NCI-H1694 (cell line): ENCODE results near the gene RBM10.

Experiments
- DNase-seq: peaks from one replicate; lab custom pipeline; 2025; lab: John Stamatoyannopoulos, UW

RBM10 gene

GRCh38 chrX:47175588-47175980, 30.6 kb downstream of the RBM10 start:
- DNase-seq = no peak

GRCh38 chrX:47176101-47176740, 31.2 kb downstream of the RBM10 start:
- no peak for DNase-seq

- no peak for DNase-seq
These were observed 32.1 kb downstream of the RBM10 start for GRCh38 chrX:47177079-47177478.

- no peak for DNase-seq
These were observed 33.3 kb downstream of the RBM10 start for GRCh38 chrX:47178337-47178736.

DNA sequence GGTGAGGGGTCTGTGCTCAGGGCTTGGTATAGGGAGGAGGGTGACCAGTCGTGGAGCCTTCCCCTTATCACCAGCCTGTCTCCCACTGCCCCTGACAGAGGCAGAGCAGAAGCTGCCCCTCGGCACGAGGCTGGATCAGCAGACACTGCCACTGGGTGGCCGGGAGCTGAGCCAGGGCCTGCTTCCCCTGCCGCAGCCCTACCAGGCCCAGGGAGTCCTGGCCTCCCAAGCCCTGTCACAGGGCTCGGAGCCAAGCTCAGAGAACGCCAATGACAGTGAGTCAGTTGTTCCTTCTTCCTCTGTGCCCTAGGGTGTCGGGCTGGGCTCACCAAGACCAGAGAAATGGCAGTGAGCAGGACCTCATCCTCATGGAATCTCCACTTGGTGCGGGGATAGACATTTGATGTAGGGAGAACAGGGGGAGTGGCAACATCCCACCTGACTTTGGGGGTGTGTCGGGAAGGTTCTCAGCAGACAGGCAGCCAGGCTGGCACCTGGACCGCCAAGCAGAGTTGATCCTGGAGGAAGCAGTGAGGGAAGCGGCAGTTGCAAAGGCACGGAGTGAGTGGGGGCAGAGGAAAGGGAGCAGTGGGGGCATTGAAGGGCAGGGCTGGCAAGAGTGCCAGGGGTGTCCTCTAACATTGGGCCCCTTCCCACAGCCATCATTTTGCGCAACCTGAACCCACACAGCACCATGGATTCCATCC, 34.4 kb downstream of the RBM10 start:
- no peak for DNase-seq

DNA sequence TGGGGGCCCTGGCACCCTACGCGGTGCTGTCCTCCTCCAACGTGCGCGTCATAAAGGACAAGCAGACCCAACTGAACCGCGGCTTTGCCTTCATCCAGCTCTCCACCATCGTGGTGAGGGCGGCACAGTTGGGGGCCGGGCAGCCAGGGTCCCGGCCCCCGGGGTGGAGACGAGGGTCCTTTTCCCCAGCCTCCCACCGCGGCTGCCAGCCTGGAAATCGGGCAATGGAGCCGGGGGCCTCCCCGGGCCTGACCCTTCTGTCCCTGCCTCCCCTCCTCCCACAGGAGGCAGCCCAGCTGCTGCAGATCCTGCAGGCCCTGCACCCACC, 34.9 kb downstream of the RBM10 start:
- no peak for DNase-seq

- no peak for DNase-seq
These were observed 35.3 kb downstream of the RBM10 start for GRCh38 chrX:47180346-47180745.

DNA sequence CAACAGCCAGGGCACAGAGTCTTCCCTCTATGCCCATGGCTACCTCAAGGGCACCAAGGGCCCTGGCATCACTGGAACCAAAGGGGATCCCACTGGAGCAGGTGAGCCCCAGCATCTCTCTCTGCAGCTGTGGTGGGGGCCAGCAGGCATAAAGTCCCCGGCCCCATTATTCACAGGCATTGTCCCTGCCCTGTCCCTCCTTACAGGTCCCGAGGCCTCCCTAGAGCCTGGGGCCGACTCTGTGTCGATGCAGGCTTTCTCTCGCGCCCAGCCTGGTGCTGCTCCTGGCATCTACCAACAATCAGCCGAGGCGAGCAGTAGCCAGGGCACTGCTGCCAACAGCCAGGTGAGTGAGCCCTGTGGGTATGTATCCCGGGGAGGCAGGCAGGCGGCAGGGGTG, 36.3 kb downstream of the RBM10 start:
- DNase-seq = no peak

DNA sequence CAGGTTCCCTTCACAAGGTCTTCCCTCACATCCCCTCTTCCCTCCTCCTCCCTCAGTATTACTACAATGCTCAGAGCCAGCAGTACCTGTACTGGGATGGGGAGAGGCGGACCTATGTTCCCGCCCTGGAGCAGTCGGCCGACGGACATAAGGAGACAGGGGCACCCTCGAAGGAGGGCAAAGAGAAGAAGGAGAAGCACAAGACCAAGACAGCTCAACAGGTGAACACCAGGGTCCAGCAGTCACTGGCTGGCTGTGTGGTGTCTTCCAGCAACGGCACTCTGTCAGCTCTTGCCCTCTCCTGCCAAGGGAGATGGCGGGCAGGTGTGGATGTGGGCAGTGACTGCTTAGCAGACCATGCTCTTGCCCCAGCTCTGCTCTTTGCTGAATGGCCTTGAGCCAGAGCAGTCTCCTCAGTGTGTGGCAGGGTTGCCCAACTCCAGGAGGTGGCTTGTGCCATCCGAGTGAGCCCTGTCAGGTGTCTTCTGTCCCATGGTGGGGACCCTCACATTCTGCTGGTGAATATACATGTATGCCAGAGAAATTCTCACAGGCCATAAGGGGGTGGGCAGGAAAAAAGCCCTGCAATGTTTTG, 37.2 kb downstream of the RBM10 start:
- DNase-seq = no peak

GRCh38 chrX:47184486-47184885, 39.5 kb downstream of the RBM10 start:
- DNase-seq = no peak

- DNase-seq = no peak
These were observed 40.2 kb downstream of the RBM10 start for GRCh38 chrX:47185241-47185640.

GRCh38 chrX:47186096-47186740, 41.2 kb downstream of the RBM10 start:
- no peak for DNase-seq

DNA sequence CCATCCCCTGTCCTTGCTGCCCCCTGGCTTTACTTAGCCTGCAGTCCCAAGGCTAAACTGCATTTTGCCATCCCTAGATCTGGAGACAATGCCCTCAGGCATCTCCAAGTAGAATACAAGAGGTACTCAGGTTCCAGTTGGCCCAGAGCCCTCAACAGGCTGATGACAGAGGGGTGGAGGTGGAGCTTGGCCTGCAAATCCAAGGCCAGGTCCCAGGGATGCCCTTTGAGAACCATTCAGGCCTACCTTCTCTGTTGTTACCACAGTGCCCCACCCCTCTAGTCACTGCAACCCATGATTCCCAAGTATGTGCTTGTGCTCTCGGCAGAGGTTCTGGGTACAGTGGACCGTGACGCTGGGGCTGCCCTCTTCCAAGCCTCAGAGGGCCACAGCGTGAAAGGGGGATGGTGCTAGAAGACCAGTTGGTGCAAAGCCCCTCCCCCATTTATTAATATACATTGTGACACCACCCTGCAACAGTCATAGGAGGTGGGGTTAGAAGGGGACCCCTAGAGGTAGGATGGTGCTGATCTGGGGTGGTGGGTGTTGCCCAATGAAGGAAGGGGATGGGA, 42.2 kb downstream of the RBM10 start:
- no peak for DNase-seq

DNA sequence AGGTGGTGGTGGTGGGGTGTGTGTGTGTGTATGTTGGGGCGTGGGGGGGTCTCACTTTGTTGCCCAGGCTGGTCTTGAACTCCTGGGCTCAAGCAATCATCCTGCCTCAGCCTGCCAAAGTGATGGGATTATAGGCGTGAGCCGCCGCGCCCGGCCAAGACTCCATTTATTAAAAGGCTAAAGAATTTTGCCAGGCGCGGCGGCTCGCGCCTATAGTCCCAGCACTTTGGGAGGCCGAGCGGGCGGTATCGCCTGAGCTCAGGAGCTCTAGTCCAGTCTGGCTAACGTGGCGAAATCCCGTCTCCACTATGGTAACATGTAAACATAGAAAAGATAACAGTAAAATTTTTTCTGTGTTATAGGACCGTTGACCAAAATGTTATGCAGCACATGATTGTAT, 44.9 kb downstream of the RBM10 start:
- DNase-seq = no peak

GRCh38 chrX:47190445-47191269, 45.6 kb downstream of the RBM10 start:
- DNase-seq = peak; percentile 57

DNA sequence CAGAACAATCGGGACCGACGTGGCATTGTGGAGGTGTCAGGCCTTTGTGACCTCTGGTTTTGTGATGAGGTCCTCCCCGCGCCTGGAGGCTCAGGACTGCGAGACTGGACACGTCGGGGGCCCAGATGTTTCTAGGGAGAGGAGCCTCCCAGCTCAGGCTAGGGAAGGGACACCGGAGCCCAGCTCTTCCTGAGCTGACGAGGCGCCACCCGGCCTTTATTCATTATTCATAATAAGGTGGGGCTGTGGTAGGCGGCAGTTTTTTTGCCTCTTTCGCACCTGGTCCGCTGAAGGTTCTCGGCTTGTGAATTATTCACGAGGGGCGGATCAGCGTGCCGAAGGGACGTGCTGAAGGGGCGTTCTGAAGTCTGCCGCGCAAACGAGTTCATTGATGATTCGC, 46.3 kb downstream of the RBM10 start:
- DNase-seq = no peak

GRCh38 chrX:47191806-47192401, 46.9 kb downstream of the RBM10 start:
- DNase-seq = no peak

DNA sequence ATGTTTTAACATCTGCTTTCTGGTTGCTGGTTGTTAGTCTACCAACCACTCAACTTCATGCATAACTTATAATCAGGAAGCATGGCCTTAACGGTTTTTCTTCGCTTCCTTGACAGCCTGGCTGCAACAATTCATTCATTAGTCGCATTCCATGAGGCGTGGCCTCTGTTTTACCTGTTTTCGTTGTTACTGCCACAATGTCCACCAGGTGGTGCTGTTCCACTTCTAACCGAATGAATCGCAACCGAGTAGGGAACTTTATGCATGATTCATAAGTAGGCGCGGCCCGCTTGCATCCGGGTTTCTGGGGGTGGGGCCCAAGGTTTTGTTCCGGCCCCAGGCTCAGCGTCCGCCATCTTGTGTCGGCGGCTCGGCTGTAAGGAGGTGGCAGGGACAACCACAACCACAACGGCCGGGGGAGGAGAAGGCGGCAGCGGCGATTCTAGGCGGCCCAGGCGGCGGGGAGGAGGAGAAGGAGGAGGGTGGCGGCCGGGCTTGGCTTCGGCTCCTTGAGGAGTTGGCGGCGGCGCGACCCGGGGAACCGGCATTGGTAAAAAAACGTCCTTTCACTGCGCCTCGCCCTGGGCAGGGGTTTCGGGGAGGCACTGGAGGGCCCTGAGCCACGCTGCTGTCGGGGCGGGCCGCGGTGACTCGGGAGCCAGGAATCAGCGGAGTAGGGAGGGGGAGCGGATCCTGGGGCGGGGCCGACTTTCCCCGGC, 48.6 kb downstream of the RBM10 start, which contains the start of gene UBA1:
UBA1 (plus strand) TSS at position 355 of the 719 bp plus-strand sequence. CDS start 4,974 bp downstream, outside the sequence.
- peak; percentile 97 for DNase-seq

DNA sequence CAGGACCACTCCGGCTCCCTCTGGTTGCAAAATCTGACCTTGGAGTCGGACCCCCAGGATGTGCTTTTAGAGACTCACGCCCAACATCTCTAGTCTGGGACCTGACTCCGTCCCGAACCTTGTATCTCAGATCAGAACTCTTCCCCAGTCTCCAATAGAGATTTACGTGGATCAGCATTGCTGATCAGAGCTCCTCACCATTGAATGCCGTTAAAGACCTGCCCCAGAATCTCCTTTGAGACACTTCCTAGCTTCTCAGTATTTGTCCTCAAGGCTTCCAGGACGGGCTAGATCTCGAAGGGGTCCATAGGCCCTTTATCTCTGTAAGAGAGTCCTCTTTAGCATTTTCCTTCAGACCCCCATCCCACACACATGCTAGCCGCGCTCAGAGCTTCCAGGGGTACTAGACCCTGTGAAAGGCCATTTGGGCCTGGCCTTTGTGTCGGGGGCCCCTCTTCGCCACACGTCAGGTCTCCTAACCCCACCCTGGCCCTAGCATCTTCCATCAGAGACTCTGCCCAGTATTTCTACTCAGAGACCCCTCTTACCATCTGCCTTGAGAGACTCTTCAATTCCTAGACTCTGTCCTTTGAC, 49.3 kb downstream of the RBM10 start:
- DNase-seq = no peak

DNA sequence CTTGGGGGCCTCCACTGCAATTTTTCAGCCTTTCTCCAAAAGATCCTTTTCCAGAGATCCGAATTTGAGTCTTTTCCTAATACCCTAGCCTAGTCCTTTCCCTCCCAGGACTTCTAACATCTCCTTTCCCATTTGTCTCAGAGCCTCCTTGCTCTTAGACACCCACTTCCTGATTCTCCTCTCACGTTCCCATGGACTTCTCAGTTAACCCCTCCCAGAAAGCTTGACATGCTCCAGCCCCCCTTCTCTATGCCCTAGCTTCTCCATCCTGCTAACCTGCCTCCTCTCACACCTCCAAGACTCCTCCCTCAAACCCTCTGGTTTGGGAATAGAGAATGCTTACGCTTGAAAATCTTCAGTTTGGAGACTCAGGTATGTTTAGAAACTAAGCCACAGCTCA, 51.1 kb downstream of the RBM10 start:
- DNase-seq = no peak
